ENCODE data around the gene PI4KA.

PI4KA gene

DNA sequence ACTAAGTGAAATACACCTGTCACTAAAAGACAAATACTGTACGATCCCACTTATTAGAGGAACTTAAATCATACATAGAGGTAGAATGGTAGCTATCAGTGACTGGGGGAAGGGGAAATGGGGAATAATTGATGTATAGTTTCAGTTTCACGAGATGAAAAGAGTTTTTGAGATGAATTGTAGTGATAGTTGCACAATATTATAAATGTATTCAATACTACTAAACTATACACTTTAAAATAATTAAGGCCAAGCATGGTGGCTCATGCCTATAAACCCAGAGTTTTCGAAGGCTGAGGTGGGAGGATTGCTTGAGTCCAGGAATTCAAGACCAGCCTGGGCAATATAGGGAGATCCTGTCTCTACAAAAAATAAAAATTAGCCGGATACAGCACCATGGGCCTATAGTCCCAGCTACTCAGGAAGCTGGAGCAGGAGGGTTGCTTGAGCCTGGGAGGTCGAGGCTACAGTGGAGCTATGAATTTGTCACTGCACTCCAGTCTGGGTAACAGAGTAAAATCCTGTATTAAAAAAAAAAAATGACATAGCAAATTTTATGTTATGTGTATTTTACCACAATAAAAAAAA lies 44.3 kb downstream of the PI4KA start:
- DNase-seq: no peak

DNA sequence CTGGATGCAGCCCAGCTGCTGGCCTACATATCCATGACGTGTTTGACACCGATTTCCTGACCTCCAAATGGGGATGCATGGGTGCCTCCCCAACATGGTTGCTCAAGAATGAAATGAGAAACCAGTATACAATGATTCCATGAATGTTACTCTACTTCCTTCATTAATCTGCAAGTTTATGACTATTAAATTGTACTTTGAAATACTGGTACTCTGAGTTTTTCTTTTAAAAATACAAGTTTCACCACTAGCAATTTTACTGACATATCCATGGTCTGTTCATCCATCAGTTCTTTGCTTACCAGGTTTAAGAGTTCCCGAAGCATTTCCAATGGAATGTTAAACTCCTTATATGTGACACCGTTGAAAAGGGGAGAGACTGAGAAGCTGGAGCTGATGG lies 45.6 kb downstream of the PI4KA start:
- DNase-seq: no peak

GRCh38 chr22:20811971-20812660 lies 46.5 kb downstream of the PI4KA start:
- DNase-seq: no peak

- DNase-seq: no peak
Measured at GRCh38 chr22:20811171-20811570, 47.4 kb downstream of the PI4KA start.

- no peak for DNase-seq
Measured at GRCh38 chr22:20810645-20811044, 48.0 kb downstream of the PI4KA start.

DNA sequence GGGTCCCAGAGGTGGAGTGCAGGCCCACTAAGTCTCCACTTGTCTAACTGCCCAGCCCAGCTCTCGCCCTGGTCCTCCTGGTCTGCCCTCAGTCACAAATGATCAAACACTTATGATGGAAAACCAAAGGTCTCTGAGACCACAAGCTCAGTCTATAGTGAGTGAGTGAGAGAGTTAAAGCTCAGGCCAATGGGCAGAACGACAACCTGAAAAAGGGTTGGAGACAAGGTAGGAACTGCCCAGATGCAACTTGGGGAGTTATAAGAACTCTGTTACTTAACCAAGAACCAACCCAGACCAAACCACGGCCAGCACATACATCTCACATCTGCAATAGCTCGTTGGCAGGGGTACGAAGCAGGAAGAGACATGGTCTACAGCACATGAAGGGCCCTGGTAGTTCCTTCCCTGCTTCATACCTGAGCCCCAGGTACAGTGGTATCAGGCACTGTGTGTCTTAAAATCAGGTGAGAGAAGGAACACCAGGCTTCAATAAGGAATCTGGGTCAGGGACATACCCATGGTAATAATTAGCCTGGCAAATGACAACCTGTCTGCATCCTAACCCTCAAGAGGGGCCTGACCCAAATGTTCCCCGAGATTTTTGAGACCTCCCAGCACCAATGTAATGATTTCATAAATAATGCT lies 48.9 kb downstream of the PI4KA start:
- no peak for DNase-seq

DNA sequence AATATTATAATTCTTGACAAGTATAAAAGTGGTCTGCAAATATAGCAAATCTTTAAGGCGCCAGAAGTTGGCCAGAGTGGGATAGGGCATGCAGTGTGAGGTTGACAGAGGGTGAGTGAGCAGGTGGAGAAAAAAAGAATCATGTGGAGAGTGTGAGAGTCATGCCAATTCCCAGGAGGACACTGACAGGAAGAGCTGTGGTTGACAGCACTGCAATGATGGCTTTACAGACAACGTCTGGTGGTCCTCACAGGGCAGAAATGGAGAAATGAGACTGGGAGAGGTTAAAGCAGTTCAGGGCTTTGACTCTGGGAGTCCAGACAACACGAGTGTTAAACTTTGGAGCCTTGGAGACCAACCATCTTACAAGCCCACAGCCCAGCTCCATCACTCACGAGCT lies 49.8 kb downstream of the PI4KA start:
- no peak for DNase-seq

GRCh38 chr22:20807315-20807752 lies 51.3 kb downstream of the PI4KA start:
- DNase-seq: no peak

GRCh38 chr22:20805972-20806471 lies 52.6 kb downstream of the PI4KA start:
- no peak for DNase-seq

- DNase-seq: no peak
Measured at GRCh38 chr22:20804650-20805049, 54.0 kb downstream of the PI4KA start.

DNA sequence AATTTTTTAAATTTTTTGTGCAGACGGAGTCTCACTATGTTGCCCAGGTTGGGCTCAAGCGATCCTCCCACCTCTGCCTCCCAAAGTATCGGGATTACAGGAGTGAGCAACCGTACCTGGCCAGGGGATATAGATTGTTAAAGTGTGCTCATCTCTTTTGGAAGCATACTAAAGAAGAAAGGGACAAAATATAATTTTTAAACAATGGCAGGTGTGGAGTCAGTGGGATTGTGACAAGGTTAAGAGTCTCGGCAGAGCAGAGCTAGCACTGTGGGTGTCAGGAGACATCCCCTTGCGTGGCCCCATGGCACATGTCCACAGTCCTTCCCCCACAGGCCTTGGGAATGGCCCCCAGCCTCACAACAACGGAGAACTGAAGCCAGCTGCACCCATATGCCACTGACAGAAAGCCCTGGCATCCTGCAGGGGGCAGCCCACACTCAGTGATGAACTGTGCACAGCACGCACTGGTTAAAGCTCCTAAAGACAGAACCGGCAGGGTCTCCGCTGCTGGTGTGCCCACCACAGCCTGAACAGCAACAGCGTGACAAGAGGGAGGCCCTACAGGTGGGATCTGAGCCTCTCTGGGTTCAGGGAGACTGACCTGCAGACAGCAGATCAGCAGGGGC lies 54.8 kb downstream of the PI4KA start:
- peak; percentile 3 for DNase-seq

GRCh38 chr22:20802922-20803553 lies 55.6 kb downstream of the PI4KA start:
- no peak for DNase-seq

DNA sequence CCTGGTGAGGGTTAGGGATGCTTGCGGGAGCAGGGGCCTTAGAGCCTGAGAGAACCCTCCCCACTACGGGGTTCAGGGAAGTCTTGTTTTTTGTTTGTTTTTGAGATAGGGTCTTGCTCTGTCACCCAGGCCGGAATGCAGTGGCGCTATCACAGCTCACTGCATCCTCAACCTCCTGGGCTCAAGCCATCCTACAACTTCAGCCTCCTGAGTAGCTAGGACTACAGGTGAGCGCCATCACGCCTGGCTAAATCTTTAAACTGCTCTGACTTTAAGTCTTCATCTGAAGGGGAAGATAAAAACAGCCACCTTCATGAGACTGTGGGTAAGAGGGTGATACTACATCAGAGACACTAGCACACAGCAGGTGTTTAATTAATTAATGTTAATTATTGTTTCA lies 56.2 kb downstream of the PI4KA start:
- DNase-seq: no peak

GRCh38 chr22:20799449-20799848 lies 59.2 kb downstream of the PI4KA start:
- DNase-seq: no peak

DNA sequence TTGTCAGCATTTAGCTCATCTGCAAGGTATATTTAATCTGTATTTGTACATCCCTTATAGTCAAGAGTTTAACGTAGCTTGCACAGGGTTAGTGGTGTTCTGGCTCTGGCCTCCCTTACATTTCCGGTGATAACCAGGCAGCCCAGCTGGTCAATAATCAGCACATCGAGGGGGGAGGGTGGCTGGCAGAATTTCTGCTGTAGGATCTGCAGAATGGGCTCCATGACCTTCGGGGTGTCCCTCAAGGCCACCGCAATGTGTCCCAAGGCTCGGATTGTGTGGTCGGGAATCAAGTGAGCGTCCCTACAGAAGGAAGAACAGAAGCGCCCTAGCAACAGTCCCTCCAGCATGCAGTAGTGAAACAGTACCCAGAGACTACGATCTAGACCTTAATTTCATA lies 59.6 kb downstream of the PI4KA start:
- DNase-seq: no peak

DNA sequence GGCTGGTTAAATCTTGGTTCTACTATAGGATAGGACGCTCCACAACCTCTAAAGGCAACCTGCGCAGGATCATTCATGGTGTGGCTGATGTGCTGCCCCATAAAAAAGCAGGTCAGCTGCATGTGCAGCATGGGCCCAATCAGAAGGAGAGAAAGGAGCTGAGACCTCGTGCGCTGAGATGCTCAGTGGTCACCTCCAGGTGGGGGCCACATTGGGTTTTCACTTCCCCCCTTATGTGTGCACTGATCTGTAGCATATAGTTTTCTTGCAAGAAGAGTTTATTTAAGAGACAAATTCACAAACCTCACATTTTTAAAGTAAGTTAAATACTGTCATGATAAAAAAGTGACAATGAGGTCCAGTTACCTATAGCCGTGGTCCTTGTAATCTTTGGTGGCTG lies 60.4 kb downstream of the PI4KA start:
- DNase-seq: no peak

DNA sequence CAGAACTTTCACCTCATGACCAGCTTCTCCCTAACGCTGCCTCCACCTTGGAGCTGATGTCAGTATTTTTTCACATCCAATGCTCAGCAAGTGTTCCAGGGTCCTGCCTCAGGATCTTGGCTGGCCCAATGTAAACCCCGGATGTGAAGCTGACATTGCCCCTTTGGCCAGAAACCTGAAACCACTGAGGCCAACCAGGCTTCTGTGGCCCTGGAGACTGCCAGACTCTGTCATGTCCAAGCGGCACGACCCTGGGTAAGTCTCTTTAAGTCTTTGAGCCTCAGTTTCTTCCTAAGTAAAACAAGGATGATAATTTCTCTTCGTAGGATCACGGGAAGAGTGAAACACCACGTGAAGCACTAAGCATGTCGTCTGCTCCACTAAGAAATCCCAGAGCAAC lies 61.9 kb downstream of the PI4KA start:
- no peak for DNase-seq

- DNase-seq: no peak
Measured at GRCh38 chr22:20794650-20795413, 63.8 kb downstream of the PI4KA start.

- no peak for DNase-seq
Measured at GRCh38 chr22:20793748-20794649, 64.6 kb downstream of the PI4KA start.

DNA sequence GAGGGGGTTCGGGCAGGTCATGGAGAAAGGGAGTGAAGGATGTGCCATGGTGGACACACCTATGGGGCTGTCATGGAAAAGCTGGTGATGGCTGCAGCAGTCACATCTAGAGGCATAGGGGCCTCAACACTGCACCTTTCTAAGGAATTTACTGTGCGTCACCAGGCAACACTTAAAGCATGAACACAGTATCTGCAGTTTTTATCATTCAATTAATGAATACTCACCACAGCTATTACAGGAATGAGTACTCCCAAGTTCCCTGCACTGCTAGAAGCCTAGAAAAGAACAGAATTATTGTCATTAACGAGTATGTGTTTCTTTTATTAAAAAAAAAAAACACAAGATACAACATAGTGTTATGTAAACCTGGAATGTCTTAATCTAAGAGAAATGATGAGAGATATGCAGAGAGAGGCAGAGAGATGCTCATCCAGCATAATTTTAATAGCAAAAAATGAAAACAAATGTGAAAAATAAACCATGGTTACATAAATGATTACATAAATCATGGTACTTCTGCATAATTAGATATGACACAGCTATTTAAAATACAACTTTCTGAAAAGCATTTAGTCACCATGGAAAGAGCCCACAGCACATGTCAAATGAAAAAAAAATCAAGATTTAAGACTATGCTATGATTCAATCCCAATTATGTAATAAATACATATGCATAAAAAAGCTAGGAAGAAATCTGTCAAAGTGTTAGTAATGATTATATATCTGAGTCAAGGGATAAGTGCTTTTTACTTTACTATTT lies 65.5 kb downstream of the PI4KA start:
- DNase-seq: no peak
